Stimulated activated naive CD8-positive, alpha-beta T cell treated with anti-CD3 and anti-CD28 coated beads, Interleukin-15, Interleukin-2, amounts not matched to agents 100 ng/mL and 50 ng/mL, for 24 hours (primary cell): ENCODE data around the gene MCOLN2.
A peak's percentile ranks its signal among the peaks of the same experiment; 100 is the strongest.
"Not testable (repeated sequence)": the region's sequence is repeated elsewhere in the genome, so short reads cannot be mapped to it uniquely, and the experiment has no call there.

ENCODE experiments used
- H3K27ac Mint-ChIP-seq: one replicate; pipeline ENCODE4 v1.8.0; 2021; ENCODE audit warnings: mild to moderate bottlenecking, mixed read lengths
- H3K27me3 Mint-ChIP-seq: one replicate; pipeline ENCODE4 v1.8.0; 2021; ENCODE audit warnings: mixed read lengths
- H3K36me3 Mint-ChIP-seq: one replicate; pipeline ENCODE4 v1.8.0; 2021; ENCODE audit warnings: low read depth, mixed read lengths
- H3K4me1 Mint-ChIP-seq: one replicate; pipeline ENCODE4 v1.8.0; 2021; ENCODE audit warnings: low read depth, mixed read lengths
- H3K4me3 Mint-ChIP-seq: one replicate; pipeline ENCODE4 v1.8.0; 2021; ENCODE audit warnings: mild to moderate bottlenecking, mixed read lengths
- H3K9me3 Mint-ChIP-seq: one replicate; pipeline ENCODE4 v1.8.0; 2021; ENCODE audit warnings: mixed read lengths

The MCOLN2 gene

DNA sequence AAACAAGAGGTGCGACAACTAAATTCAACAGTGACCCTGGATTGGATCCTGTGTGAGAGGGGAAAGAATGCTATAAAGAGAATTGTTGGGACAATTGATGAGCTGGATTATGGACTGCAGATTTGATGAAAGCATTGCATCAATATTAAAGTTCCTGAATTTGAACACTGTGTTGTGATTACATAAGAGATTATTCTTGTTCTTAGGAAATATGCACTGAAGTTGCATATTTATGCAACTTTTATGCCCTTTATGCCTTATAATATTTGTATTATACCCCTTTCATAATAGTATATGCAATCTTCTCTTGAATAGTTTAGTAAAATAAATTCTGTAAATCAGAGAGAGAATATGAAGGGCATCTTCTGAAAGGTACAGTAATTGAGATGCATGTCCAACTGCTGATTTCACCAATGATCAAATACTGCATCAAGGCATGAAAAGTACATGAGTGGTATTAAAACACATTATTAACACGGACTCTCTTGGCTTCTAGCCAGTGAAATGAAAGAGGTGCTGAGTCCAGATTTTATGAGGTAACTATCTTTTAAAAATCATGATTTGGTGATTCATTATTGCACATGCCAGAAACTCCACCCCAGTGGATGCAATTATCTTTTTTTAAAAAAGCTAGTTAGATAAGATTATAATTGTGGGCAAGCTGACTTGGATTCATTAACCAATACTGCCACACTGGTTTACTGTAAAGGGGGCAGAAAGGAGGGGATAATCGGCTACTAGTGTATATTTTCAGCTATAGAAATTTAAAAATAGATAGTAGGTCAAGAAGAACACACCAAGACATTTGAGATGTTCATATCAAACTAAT is 84.0 kb downstream of the MCOLN2 start:
- Mint-ChIP-seq H3K27ac (no peak overlapping the region), H3K9me3 (no peaks in the 10 kb centered on the region), H3K4me1 (peaks cover 12% of the 10 kb centered on the region), H3K4me3 (no peak overlapping the region), H3K36me3 (no peaks in the 10 kb centered on the region), H3K27me3 (no peaks in the 10 kb centered on the region)

DNA sequence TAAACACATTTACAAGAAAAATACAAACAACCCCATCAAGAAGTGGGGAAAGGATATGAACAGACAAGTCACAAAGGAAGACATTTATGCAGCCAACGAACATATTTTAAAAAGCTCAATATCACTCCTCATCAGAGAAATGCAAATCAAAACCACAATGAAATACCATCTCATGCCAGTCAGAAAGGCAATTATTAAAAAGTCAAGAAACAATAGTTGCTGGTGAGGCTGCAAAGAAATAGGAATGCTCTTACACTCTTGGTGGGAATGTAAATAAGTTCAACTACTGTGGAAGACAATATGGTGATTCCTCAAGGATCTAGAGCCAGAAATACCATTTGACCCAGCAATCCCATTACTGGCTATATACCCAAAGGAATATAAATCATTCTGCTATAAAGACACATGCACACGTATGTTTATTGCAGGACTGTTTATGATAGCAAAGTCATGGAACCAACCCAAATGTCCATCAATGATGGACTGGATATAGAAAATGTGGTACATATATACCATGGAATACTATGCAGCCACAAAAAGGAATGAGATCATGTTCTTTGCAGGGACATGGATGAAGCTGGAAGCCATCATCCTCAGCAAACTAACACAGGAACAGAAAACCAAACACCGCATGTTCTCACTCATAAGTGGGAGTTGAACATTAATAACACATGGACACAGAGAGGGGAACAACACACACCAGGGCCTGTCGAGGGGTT is 88.0 kb downstream of the MCOLN2 start:
- not testable (repeated sequence) for H3K27me3 Mint-ChIP-seq, H3K4me3 Mint-ChIP-seq, H3K9me3 Mint-ChIP-seq, H3K27ac Mint-ChIP-seq, H3K36me3 Mint-ChIP-seq
- H3K4me1 Mint-ChIP-seq, result peaks cover 21% of the 10 kb centered on the region

DNA sequence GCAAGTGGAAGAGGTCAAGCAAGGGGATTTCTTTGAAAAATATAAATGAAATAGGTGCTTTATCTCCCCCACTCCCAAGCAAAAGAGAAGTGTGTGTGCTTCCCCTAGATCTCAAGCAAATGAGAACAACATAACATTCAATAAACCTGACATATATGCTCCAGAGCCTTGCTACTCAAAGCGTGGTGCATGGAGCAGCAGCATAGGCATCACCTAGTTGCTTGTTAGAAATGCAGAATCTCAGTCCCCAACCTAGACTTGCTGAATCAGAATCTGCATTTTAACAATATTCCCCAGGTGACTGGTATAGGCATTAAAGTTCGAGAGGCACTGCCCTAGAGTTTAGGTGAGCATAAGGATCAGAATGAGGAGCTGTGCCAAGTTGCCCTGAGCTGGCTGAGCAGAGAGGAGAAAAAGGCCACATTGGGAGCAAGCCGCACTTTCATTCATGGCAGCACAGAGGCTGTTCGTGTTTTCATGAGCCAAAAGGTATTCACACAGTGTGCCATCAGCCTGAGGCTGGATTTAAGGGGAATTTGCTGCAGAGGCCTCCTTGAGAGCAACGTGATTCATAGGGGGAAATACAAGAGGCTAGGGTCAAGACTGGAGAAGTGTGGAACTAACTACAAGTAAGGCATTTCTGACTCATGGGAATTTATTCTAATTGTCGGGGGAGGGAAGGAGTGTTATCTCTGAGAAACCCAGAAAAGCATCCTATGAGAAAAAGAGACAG is 89.7 kb downstream of the MCOLN2 start:
- H3K27ac Mint-ChIP-seq, result peak overlapping the region; percentile 17
- H3K9me3 Mint-ChIP-seq, result peaks cover 3% of the 10 kb centered on the region
- H3K4me1 Mint-ChIP-seq, result peaks cover 21% of the 10 kb centered on the region
- no peaks in the 10 kb centered on the region for H3K36me3 Mint-ChIP-seq
- no peaks in the 10 kb centered on the region for H3K27me3 Mint-ChIP-seq
- no peak overlapping the region for H3K4me3 Mint-ChIP-seq

DNA sequence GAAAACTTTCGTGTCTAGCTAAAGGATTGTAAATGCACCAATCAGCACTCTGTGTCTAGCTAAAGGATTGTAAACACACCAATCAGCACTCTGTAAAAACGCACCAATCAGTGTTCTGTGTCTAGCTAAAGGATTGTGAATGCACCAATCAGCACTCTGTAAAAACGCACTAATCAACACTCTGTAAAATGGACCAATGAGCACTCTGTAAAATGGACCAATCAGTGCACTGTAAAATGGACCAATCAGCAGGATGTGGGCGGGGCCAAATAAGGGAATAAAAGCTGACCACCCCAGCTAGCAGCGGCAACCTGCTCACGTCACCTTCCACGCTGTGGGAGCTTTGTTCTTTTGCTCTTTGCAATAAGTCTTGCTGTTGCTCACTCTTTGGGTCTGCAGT is 94.2 kb downstream of the MCOLN2 start:
- H3K9me3 Mint-ChIP-seq, H3K4me3 Mint-ChIP-seq, H3K27ac Mint-ChIP-seq, H3K4me1 Mint-ChIP-seq, H3K27me3 Mint-ChIP-seq, H3K36me3 Mint-ChIP-seq: not testable (repeated sequence)

DNA sequence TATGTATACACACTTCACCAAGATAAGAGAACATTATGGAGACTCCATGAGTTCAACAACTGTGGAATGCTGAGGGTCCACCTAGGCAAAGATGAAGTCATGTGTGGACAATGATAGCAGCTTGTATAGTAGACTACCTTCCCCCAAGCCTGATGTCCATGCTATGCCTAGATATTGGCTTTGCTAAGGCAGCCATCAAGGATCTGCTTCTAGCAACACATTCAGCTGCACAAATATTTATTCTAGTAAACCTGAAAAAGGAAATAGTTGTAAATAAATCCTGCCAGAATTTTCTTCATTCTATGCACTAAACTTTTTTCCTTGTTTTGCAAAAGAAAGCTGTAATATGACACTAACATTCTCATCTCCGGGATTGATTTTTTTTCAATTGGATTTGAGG is 96.9 kb downstream of the MCOLN2 start:
- Mint-ChIP-seq H3K36me3 (no peaks in the 10 kb centered on the region), H3K27me3 (peaks cover 8% of the 10 kb centered on the region), H3K27ac (no peak overlapping the region), H3K4me1 (no peaks in the 10 kb centered on the region), H3K9me3 (peaks cover 5% of the 10 kb centered on the region), H3K4me3 (no peak overlapping the region)

DNA sequence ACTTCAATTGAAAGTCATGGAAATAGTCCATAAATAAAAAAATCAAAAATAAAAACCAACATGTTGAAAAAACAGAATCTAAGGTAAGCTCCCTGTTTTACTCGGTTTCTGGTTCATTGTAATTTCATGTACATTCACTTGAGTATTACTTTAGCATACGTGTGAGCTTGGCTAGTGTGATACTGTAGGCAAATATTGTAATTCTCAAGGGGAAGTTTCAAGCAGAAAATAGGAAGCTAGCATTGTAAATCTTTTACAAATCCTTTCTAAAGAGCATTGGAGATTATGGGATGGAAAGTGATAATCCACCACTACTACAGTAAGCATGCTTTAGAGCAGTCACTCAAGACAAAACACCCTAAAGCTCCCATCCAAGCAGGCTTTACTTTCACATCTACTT is 100.6 kb downstream of the MCOLN2 start:
- Mint-ChIP-seq H3K4me3 (no peak overlapping the region), H3K27me3 (peaks cover 33% of the 10 kb centered on the region), H3K9me3 (no peaks in the 10 kb centered on the region), H3K4me1 (peaks cover 15% of the 10 kb centered on the region), H3K27ac (no peak overlapping the region), H3K36me3 (no peaks in the 10 kb centered on the region)

DNA sequence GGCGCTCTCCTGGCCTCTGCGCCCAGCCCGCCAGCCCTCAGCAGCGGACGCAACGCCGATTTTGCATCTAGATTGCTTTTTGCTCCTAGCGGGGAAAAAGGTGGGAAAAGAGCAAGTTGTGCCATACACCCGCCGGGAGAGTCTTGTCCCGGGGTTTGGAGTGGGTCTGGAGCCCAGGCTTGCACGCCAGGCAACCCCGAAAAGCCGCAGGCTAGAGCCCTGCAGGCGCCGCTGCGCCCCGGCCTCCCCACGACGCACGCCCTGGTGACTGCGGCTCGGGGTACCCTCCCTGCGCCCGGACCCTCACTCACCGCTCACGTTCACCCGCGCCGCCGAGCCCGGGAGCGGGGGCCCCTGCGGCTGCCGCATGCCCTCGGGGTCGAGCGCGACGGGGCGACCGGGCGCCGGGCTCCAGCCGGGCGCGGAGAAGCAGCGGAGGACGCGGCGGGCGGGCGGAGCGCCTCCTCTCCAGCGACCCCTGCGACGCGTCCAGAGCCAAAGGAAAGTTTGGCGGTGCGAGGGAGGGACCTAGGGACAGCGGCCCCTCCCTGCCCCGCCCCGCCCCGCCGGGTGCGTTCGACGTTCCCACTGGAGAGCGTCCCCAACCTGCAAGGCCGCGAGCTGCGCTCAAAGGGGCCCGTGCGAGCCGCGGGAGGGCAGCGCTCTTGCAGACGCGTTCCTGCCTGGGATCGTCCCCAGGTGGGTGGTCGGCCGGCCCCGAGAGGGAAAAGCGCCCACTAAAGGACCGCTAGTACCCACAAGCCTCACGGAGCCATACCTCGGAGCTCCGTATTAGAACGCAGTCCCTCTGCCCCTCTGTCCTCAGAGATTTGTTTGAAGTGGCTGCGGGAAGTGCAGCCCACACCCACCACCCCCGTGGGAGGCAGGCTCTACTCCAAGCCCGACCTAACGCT is 104.0 kb downstream of the MCOLN2 start, which contains the start of gene LPAR3:
Gene LPAR3 (minus strand): TSS at position 502 of the 914 bp plus-strand sequence. CDS start 27,086 bp downstream, outside the sequence.
- H3K27ac Mint-ChIP-seq, result no peak within 1 kb of the TSS
- H3K9me3 Mint-ChIP-seq, result no peaks in the 10 kb centered on the region
- peaks cover 40% of the 10 kb centered on the region for H3K27me3 Mint-ChIP-seq
- H3K36me3 Mint-ChIP-seq, result no peaks in the 10 kb centered on the region
- H3K4me3 Mint-ChIP-seq, result peak within 1 kb of the TSS; percentile 75
- peaks cover 21% of the 10 kb centered on the region for H3K4me1 Mint-ChIP-seq

DNA sequence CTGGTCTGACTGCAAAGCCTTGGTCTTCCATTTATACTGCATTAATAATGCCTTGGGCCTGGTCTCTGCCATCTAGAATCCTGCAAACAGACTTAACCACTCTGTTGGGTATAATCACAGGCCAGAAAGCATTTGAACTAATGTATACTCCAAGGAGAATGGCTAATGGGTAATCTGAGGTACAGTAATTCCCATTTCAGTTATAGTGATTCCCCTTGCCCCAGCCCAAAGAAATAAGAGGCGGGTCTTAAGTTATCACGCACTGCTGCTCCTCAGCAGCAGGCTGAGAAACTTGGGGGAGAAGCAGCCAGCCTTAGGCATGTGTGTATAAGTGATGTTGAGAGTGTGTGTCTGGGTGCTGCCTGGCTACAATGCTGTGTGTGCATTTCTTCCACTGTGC is 106.3 kb downstream of the MCOLN2 start:
- Mint-ChIP-seq H3K4me1 (peaks cover 21% of the 10 kb centered on the region), H3K27me3 (peaks cover 36% of the 10 kb centered on the region), H3K27ac (no peak overlapping the region), H3K36me3 (no peaks in the 10 kb centered on the region), H3K9me3 (no peaks in the 10 kb centered on the region), H3K4me3 (no peak overlapping the region)

DNA sequence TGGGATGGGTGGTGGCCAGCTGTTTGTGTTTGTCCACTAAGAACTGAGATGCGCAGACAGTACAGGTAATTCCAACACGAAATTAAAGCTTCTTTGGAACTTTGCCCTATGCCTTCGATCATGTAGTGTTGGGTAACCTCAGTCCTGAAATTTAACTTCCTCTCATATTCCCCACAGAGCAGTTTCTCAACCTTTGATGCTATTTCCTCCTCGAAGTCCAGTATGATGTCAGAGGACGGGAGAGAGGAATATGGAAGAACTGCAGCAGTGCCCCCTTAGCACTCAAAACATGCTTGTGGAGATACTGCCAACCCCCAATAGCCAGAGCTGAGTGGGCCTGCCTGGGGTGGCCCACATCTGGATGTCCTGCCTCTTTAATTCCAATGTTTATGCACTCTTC is 107.5 kb downstream of the MCOLN2 start:
- H3K36me3 Mint-ChIP-seq, result no peaks in the 10 kb centered on the region
- H3K9me3 Mint-ChIP-seq, result no peaks in the 10 kb centered on the region
- H3K4me3 Mint-ChIP-seq, result no peak overlapping the region
- peaks cover 27% of the 10 kb centered on the region for H3K27me3 Mint-ChIP-seq
- H3K27ac Mint-ChIP-seq, result no peak overlapping the region
- H3K4me1 Mint-ChIP-seq, result peaks cover 21% of the 10 kb centered on the region

DNA sequence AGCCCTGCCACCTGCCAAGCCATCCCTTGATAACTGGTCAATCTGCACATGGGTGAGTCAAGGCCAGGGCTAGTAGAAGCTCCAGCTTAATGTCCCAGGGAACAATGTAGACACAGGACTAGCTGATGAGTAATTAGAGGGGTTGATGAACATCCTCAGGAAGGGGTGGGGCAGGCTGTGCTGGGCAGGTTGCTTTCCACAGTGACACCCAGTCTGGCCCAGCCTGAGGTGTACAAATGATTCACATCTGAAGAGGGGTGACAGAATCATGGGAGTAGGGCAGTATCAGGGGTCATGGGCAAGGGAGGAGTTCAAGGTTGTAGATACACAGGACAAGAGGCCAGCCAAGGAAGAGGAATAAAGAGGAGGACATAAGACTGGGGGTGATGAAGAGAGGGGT is 108.2 kb downstream of the MCOLN2 start:
- Mint-ChIP-seq H3K4me3 (no peak overlapping the region), H3K36me3 (no peaks in the 10 kb centered on the region), H3K27me3 (peaks cover 22% of the 10 kb centered on the region), H3K9me3 (no peaks in the 10 kb centered on the region), H3K27ac (no peak overlapping the region), H3K4me1 (peaks cover 18% of the 10 kb centered on the region)

DNA sequence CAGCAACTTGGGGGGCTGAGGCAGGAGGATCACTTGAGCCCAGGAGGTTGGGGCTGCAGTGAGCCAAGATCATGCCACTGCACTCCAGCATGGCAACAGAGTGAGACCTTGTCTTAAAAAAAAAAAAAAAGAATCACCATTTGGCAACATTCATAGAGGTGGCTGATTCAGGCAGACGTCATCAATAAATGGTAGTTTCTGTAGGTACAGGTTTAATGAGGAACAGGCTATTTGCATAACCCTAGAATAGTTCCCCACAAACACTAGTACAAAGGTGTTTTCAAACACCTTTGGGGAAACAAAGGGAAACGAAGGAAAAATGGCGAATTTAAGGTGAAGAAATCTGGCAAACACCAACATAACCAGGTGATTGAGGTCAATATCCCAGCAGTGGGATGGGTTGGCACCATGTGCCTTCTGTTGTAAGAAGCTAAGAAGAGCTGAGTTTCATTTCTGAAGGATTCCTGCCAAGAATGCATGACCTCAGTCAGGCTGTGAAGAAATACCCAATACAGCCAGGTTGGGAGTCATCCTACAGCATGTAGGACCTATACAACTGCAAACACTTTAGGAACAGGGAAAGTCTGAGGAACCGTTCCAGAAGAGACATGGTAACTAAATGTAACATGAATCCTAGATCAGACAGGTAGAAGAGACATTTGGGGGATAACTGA is 109.5 kb downstream of the MCOLN2 start:
- Mint-ChIP-seq H3K4me1 (peaks cover 11% of the 10 kb centered on the region), H3K4me3 (no peak overlapping the region), H3K27me3 (peaks cover 15% of the 10 kb centered on the region), H3K27ac (no peak overlapping the region), H3K36me3 (no peaks in the 10 kb centered on the region), H3K9me3 (no peaks in the 10 kb centered on the region)

DNA sequence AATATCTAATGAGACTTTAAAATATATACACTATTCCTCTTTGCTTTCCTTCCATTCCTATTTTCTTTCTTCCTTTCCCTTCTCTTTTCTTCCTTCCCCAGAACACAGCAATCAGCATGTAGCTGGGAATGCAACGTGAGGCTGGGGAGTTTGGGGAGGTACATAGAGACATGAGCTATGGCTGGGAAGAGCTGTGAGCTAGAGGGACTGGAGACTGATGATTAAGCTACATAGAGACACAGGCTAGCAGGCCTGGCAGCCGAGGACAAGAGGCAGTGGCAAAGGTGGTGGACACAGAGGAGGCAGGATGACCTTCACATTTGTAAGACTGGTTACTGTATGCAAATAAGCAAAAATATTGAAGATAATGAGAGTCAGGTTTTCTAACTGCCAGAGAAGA is 111.4 kb downstream of the MCOLN2 start:
- no peak overlapping the region for H3K27ac Mint-ChIP-seq
- peaks cover 4% of the 10 kb centered on the region for H3K9me3 Mint-ChIP-seq
- H3K36me3 Mint-ChIP-seq, result no peaks in the 10 kb centered on the region
- no peaks in the 10 kb centered on the region for H3K27me3 Mint-ChIP-seq
- no peak overlapping the region for H3K4me3 Mint-ChIP-seq
- peaks cover 6% of the 10 kb centered on the region for H3K4me1 Mint-ChIP-seq

DNA sequence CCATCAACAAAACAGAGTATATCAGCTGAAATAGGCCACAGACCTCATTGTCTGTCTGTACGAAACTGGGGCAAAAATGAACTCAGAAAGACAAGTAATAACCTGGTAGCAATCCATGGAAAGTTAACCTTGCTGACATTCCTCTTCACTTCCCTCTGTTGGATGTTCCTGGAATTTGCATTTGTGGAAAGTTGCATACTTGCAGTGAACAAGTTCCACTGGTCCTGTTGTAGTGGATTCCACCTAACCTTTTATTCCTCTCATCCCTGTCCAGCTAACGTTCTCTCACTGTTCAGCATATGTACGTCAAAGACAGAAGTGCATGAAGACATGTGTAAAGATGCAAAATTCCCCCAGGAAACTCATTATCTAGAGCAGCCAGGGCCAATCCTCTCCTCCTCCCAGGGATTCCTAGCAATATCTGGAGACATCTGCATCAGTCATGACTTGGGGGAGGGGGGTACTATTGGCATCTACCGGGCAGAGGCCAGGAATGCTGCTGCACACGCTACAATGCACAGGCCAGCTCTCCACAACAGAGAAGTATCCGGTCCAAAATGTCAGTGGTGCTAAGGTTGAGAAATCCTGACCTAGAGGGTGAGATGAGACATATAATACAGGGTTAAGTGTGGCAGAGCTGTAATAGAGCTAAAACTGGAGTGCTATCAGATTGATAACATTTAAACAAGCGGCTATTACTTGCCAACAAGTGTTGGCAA is 112.1 kb downstream of the MCOLN2 start:
- Mint-ChIP-seq H3K9me3 (peaks cover 4% of the 10 kb centered on the region), H3K36me3 (no peaks in the 10 kb centered on the region), H3K4me1 (peaks cover 6% of the 10 kb centered on the region), H3K27ac (no peak overlapping the region), H3K27me3 (no peaks in the 10 kb centered on the region), H3K4me3 (no peak overlapping the region)
